ENCODE results near the gene FLRT2. TPM values are rescaled to one million over a fixed set of nuclear protein-coding genes. Genes with fewer than 3 reads are reported as not detected.

Gene FLRT2
- total RNA-seq, 1 donor from 2014 or later = 227 TPM

GRCh38 chr14:85686908-85687307 lies 157.0 kb downstream of the FLRT2 start:
- H3K9me3 Mint-ChIP-seq (ENCODE audit: low read depth) = no peaks in the 10 kb centered on the region
- H3K27ac Mint-ChIP-seq (ENCODE audit: unreplicated experiment) = no peak overlapping the region
- no peaks in the 10 kb centered on the region for H3K36me3 Mint-ChIP-seq (ENCODE audit: low read depth)
- H3K27me3 Mint-ChIP-seq (ENCODE audit: low read depth) = no peaks in the 10 kb centered on the region
- no peak overlapping the region for H3K4me3 Mint-ChIP-seq (ENCODE audit: unreplicated experiment)
- no peak for DNase-seq (ENCODE audit: low spot score)
- no peaks in the 10 kb centered on the region for H3K4me1 Mint-ChIP-seq (ENCODE audit: low read depth)
- TF ChIP-seq CTCF (IDR thresholded peaks at IDR 0.05) = no peak

GRCh38 chr14:85687456-85687855 lies 157.5 kb downstream of the FLRT2 start:
- H3K4me3 Mint-ChIP-seq (ENCODE audit: unreplicated experiment) = no peak overlapping the region

GRCh38 chr14:85688006-85688405 lies 158.1 kb downstream of the FLRT2 start:
- no peak for TF ChIP-seq CTCF (IDR thresholded peaks at IDR 0.05)
- Mint-ChIP-seq H3K27ac (ENCODE audit: unreplicated experiment) (no peak overlapping the region), H3K27me3 (ENCODE audit: low read depth) (no peaks in the 10 kb centered on the region), H3K4me1 (ENCODE audit: low read depth) (no peaks in the 10 kb centered on the region), H3K9me3 (ENCODE audit: low read depth) (no peaks in the 10 kb centered on the region), H3K4me3 (ENCODE audit: unreplicated experiment) (no peak overlapping the region), H3K36me3 (ENCODE audit: low read depth) (no peaks in the 10 kb centered on the region)
- DNase-seq (ENCODE audit: low spot score) = no peak

More at GRCh38 chr14:85687456-85687855, 157.5 kb downstream of the FLRT2 start:
- TF ChIP-seq CTCF (IDR thresholded peaks at IDR 0.05) = no peak
- DNase-seq (ENCODE audit: low spot score) = no peak
- no peaks in the 10 kb centered on the region for H3K4me1 Mint-ChIP-seq (ENCODE audit: low read depth)
- no peaks in the 10 kb centered on the region for H3K36me3 Mint-ChIP-seq (ENCODE audit: low read depth)
- H3K27ac Mint-ChIP-seq (ENCODE audit: unreplicated experiment) = no peak overlapping the region
- no peaks in the 10 kb centered on the region for H3K9me3 Mint-ChIP-seq (ENCODE audit: low read depth)
- no peaks in the 10 kb centered on the region for H3K27me3 Mint-ChIP-seq (ENCODE audit: low read depth)

- DNase-seq (ENCODE audit: low spot score) = no peak
- TF ChIP-seq CTCF (IDR thresholded peaks at IDR 0.05) = no peak
- Mint-ChIP-seq H3K4me1 (ENCODE audit: low read depth) (no peaks in the 10 kb centered on the region), H3K36me3 (ENCODE audit: low read depth) (no peaks in the 10 kb centered on the region), H3K4me3 (ENCODE audit: unreplicated experiment) (no peak overlapping the region), H3K9me3 (ENCODE audit: low read depth) (no peaks in the 10 kb centered on the region), H3K27ac (ENCODE audit: unreplicated experiment) (no peak overlapping the region), H3K27me3 (ENCODE audit: low read depth) (no peaks in the 10 kb centered on the region)
Measured at GRCh38 chr14:85695300-85695699, 165.4 kb downstream of the FLRT2 start.

- Mint-ChIP-seq H3K4me3 (ENCODE audit: unreplicated experiment) (no peak overlapping the region), H3K4me1 (ENCODE audit: low read depth) (peaks cover 23% of the 10 kb centered on the region), H3K27me3 (ENCODE audit: low read depth) (no peaks in the 10 kb centered on the region), H3K36me3 (ENCODE audit: low read depth) (no peaks in the 10 kb centered on the region), H3K27ac (ENCODE audit: unreplicated experiment) (no peak overlapping the region), H3K9me3 (ENCODE audit: low read depth) (no peaks in the 10 kb centered on the region)
- DNase-seq (ENCODE audit: low spot score) = no peak
- no peak for TF ChIP-seq CTCF (IDR thresholded peaks at IDR 0.05)
Measured at GRCh38 chr14:85701116-85701515, 171.2 kb downstream of the FLRT2 start.

Data from chondrocyte (in vitro differentiated cells).